DMS153 treated with DMSO at 0.1 percent for 48 hours (cell line): Measurements from ENCODE around the gene KCNK5.

Source experiments
- DNase-seq: peaks from one replicate; lab custom pipeline; 2025; ENCODE audit not compliant: unreplicated experiment; lab: John Stamatoyannopoulos, UW

Gene KCNK5

GRCh38 chr6:39240155-39240757 lies 11.0 kb upstream of the KCNK5 start:
- DNase-seq, result no peak

DNA sequence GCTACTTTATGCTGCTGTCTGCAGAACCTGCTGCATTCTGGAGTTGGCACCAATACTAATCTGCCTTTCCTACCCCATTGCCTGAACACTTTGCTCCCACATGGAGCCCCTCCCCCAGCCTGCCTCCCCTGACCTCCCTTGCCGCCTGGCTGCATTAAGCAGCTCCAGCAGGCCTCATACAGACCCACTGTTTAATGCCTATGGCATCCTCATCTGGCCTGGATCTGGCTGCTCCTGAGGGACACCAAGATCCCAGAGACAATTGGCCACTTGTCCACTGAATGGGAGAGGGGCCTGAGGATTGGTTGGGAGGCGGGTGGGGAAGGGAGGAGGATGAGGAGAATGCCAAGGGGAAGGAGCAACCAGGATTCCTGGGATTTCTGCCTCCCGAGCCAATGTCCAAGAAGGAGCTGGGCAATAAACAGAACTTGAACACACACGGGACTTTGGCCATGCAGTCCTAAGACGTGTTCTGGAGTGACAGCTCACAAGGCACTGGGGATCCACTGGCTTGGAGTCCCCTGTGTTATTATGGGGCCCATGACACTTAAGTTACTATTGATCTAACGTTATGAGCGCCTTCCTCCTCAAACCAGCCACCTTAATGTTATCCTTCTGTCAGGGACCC lies 10.4 kb upstream of the KCNK5 start:
- no peak for DNase-seq

GRCh38 chr6:39236742-39237141 lies 7.5 kb upstream of the KCNK5 start:
- no peak for DNase-seq

GRCh38 chr6:39233333-39233732 lies 4.1 kb upstream of the KCNK5 start:
- no peak for DNase-seq

DNA sequence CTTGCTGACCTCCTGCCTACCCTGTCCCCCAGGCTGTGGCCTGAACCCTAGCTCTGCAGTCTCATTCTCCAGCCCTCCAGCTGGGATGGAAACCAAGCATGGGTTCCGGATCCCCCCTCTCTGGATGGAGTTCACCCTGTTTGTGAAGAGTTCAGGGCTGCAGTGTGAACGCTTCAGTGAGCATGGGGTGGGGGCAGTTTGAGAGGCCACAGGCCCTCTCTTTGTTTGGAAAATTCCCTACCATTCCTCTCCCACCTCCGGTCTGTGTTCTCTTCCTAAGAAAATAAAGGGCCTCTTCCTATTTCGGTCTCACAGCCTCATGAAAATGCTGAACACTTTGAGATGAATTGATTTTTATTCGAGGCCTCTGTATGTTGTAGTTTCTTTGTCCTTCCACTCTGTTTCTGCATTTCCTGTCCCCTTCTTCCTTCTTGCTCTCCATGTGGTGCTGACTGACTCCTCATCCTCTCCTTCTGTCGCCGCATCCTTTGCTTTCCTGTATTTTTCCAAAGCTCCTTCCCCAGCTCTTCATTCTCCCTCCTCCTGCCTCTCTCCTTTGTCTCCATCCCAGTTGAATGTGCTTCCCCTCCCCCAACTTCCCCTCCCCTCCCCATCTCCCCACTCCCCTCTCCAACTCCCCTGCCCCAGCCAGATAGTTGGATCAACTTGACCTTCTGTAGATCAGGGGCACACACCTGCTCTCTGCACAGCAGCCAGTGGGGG lies 2.4 kb upstream of the KCNK5 start:
- no peak for DNase-seq

- DNase-seq, result no peak
Measured at GRCh38 chr6:39230654-39231035, 1.4 kb upstream of the KCNK5 start.

GRCh38 chr6:39228111-39228971 lies 934 bp downstream of the KCNK5 start:
- DNase-seq, result no peak

DNA sequence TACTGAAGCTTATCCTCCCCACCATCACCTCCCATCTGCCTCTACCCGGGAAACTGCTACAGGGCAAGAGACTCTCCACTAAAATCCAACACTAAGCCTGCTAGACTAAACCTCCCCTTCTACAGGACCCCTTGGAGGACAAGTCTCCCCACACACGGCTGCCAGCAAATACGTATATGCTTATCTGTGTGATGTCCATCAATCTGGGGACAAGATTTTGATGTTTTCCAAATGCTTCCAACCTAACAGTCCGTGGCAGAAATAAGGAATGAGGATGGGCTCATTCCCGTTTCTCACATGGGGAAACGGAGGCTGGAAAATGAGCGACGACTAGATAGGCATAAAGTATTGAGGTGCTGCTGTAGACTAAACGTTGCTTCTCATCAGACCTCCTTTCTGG lies 1.8 kb downstream of the KCNK5 start:
- DNase-seq, result no peak

- no peak for DNase-seq
Measured at GRCh38 chr6:39226639-39227329, 2.5 kb downstream of the KCNK5 start.

- DNase-seq, result no peak
Measured at GRCh38 chr6:39225946-39226437, 3.3 kb downstream of the KCNK5 start.

DNA sequence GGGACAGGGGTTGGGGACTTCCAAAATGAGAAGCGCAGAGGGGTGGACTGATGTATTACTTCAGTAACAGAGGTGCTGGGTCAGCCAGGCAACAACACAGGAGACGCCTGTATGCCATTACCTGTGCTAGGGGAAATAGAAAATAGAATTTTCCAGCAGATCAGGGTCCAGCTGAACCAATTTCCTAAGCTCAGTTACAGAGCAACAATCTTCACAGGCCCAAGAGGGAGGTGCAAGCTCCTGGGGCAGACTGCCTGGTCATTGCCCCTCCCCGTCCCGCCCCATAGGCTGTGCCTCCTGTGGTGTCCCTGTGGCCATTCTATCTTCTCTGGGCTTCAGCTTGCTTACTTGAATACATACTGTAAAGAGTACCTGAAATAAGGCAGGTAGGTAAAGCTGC lies 3.7 kb downstream of the KCNK5 start:
- DNase-seq, result no peak

GRCh38 chr6:39224523-39225182 lies 4.6 kb downstream of the KCNK5 start:
- no peak for DNase-seq

DNA sequence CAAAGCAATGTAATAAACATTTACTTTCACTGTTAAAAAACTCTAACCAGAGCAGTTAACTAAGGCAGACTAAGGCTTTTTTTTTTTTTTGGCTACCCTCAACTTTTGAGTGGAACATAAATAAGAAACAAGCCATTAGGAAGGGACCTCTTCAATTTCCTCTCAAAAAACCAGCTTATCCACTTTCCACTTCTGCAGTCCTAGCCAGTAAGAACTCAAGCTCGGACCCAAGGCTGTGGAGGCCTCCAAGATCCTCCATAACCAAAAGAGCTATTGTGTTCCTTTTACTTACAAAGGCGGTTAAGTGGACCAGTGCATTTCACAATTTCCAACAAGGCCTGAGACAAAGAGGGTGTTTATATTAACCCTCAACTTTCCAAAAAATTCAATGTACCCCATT lies 5.3 kb downstream of the KCNK5 start:
- DNase-seq, result no peak

DNA sequence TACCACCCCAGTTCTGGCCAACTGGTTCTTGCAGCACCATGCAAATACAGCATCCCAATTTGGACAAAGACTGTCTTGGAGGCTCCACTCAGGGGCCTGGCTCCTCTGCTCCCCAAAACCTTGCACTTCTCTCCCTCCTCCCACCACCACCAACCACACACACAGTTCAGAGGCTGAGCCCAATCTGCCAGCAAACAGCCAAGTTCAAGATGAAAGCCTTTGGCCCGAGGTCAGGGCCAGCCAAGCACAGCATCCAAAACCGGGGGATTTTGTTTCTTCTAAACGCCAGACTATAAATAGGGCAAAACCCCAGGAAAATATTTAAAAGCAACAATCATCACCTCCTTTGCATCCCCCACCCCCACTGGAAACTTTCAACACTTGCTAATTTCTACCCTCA lies 5.7 kb downstream of the KCNK5 start:
- no peak for DNase-seq

DNA sequence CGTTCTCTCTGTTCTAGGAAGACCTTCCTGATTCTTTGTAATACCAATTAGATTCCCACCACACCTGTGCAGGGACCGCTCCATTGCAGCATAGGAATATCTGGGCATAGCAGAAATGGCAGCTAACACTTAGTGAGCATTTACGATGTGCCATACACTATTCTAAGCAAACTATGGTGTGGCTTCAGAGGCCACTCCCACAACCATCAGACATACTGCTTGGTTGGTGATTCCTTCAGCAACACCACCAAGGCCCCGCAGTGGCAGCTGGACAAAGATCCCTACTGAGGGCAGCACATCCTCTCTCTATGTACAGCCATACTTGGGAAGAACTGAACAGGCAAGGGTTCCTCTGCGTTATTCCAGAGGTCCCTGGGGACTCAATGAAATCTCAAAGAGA lies 6.2 kb downstream of the KCNK5 start:
- no peak for DNase-seq

DNA sequence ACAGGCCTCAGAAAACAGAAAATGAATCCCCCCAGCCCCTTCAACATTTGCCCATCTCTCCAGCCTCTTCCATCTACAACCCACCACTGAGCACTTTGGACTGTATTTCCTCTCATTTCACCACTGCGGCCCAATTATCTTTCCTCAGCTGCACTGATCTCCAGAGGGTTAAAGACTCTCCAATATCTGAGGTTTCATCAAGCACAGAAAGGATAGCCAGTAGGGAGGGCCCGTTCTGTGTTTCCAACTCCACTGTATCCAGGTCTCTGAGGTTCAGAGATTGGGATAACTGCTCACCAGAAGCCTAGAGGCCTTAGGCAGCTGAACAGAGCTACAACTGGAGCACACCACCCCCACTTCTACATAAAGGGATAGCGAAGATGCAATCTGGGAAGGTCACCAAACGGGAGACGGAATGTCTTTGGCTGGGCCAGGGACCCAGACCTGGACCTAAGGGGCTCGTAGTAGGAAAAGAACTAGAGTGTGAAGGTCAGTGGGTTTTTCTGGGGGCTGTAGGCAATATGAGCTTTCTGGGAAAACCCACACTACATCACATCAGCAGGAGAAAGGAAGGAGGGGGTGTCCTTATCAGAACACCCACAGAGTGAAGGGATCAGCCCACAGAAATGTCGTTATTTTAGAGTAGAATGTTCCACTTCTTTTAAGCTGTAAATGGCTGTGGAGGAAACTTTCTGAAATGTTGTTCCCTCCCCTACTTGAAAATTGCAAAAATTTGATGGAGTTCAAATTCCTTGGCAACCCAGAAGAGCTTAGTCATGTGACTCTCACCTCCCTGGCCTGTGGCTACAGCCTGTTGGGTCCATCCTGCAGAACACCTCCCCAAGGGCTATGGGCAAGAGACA lies 7.3 kb downstream of the KCNK5 start:
- no peak for DNase-seq

DNA sequence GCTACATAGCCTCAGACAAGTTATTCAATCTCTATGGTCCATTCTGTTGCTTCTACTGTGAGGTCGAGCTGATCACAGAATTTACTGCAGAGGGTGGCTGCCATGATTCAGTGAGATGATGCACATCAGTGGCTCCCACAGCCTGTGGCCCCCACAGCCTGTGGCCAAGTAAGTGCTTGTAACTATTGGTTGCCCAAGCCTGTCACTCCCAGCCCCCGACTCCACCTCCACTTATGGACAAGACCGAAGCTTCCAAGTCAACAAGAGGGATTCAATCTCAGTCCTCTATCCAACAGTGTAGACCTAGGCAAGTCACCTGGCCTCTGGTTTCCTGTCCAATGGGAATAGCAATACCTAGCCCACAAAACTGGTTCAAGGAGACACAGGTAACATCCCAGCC lies 8.2 kb downstream of the KCNK5 start:
- no peak for DNase-seq

DNA sequence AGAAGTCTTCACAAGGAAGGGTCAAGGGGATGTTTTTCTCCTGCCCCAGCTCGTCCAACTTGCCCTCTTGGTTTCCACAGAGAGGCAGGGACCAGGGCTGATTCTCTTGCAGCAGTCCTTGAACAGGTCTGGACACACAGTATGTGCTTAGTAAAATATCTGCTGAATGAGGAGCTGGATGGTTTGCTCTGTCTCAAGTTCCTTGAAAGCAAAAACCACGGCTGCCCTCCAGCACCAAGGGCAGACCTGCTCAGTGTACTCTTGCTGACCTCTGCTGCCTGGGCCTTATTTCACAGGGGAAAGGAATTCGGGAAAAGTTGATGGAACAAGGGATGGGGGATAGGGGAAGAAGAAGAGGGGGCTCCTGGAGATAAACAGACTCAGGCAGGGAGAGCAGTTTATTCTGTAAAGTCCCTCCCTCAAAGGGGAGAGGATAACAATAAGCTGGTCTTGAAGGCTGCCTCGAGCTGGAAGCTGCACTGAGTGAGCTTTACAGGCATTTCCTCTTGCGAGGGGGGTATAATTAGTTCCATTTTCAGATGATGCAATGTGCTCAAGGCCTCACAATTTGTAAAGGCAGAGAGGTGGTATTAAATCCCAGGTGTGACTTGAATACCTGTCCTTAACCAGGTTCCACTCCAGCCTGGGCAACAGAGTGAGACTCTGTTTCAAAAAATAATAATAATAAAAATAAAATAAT lies 10.3 kb downstream of the KCNK5 start:
- no peak for DNase-seq
